GM21526 (cell line): Measurements from ENCODE around the gene PRR27.

ENCODE experiments used
- ATAC-seq: cut with Tn5 transposase; IDR thresholded peaks from one replicate; pipeline ENCODE4 v1.9.1; 2021; ENCODE audit warnings: moderate library complexity; ENCODE audit not compliant: unreplicated experiment, low FRiP score

The PRR27 gene

GRCh38 chr4:70153937-70154336, at the start of gene PRR27:
PRR27 (plus strand) TSS chr4:70154237; CDS start chr4:70154376, 139 bp downstream.
- ATAC-seq = no peak

DNA sequence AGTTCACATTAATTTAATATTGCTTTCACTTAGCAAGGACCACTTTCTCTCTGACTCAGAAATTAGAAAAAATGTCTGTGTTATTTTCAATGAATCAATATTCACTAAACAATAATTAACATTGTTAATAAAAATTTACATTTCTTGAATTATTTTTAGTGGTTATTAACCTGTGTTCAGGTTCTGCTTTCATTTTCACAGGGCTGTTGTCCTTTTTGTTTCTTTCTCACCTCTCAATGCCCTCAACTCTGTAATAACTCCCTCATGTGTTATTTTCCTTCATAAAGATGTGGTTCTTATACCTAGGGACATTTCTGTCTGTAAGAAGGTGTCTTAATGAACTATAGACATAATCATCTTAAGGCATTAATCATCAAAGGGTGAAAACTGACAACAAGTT, 43.1 kb upstream of the PRR27 start:
- no peak for ATAC-seq

- ATAC-seq = no peak
These were observed 40.4 kb upstream of the PRR27 start for GRCh38 chr4:70113656-70114055.

GRCh38 chr4:70114096-70114495, 39.9 kb upstream of the PRR27 start:
- ATAC-seq = no peak

- ATAC-seq = no peak
These were observed 33.7 kb upstream of the PRR27 start for GRCh38 chr4:70120323-70120722.

DNA sequence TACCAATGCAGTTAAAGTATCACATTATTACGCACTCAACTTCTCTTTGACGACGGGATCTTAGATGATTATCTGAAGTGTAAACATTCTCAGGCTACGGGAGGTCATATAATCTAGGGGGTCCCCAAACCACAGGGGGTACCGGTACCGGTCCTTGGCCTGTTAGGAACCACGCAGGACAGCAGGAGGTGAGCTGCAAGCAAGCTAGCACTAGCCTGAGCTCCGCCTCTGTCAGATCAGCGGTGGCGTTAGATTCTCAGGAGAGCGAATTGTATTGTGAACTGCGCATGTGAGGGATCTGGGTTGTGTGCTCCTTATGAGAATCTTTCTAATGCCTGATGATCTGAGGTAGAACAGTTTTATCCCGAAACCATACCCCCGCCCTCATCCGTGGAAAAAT, 20.6 kb upstream of the PRR27 start:
- no peak for ATAC-seq

DNA sequence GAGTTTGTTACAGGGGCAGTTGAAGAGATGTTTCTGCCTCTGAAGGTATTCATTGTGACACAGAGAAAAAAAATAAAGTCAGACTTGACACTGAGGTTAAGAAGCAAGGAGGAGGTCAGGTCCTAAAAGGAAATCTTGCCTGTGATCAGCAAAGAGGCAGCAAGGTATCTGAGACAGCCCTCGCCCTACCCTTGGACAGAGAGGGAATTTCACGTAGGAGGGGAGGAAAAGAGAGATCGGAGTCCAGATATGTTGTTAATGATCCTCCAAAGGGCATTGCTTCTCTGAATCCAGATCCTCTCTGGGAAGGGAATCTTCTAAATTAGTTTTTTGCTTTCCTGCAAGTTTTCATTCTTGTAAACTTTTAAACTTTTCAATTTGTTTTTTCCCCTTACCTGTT, 15.3 kb upstream of the PRR27 start:
- ATAC-seq = no peak

GRCh38 chr4:70151271-70151670, 2.8 kb upstream of the PRR27 start:
- no peak for ATAC-seq

- no peak for ATAC-seq
These were observed 1.9 kb upstream of the PRR27 start for GRCh38 chr4:70152088-70152487.

GRCh38 chr4:70158576-70158975, 4.5 kb downstream of the PRR27 start:
- ATAC-seq = no peak

- no peak for ATAC-seq
These were observed 23.1 kb downstream of the PRR27 start for GRCh38 chr4:70177090-70177489.

DNA sequence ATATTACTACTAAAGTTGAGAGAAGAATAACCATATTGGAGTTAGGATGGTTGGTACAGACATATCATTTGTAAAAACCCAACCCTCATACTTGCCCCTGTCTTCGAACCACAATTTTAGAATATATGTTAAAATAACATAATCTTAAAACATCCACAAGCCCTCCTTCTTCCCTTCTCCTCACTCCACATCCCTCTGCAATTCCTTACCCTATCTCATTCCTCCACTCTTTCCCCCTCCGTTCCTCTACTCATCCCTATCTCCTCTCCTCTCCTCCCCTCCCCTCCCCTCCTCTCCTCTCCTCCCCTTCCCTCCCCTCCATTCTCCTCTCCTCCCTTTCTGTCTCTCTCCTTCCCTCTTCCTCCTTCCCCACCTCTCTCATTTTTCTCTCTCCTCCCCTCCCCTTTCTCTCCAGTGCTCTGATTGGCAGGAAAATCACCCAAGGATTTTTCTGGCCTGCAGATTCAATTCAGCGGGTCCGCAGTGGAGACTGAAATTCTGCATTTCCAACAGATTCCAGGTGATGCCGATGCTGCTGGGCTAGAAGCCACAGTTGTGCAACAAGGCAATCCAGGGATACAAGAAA, 24.1 kb downstream of the PRR27 start:
- no peak for ATAC-seq

DNA sequence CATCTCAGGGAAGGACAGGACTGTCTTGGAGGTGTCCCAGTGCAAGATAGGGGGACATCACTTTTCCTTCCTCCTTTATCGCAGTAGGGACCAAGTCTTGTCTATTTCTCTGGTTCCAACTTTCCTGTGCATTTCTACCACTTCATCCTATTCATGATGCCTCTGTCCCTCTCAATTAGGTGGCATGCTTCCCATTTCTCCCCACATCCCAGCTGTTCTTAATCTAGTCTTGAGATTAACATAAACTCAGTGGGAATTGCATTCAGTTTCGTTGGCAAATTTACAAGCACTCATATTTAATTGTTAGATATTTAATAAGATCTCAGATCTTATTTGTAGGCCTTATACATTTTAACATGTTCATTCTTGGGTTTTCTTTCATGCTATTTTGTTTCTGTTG, 25.8 kb downstream of the PRR27 start:
- no peak for ATAC-seq

GRCh38 chr4:70181864-70182263, 27.8 kb downstream of the PRR27 start:
- ATAC-seq = no peak

- no peak for ATAC-seq
These were observed 28.6 kb downstream of the PRR27 start for GRCh38 chr4:70182517-70183167.

DNA sequence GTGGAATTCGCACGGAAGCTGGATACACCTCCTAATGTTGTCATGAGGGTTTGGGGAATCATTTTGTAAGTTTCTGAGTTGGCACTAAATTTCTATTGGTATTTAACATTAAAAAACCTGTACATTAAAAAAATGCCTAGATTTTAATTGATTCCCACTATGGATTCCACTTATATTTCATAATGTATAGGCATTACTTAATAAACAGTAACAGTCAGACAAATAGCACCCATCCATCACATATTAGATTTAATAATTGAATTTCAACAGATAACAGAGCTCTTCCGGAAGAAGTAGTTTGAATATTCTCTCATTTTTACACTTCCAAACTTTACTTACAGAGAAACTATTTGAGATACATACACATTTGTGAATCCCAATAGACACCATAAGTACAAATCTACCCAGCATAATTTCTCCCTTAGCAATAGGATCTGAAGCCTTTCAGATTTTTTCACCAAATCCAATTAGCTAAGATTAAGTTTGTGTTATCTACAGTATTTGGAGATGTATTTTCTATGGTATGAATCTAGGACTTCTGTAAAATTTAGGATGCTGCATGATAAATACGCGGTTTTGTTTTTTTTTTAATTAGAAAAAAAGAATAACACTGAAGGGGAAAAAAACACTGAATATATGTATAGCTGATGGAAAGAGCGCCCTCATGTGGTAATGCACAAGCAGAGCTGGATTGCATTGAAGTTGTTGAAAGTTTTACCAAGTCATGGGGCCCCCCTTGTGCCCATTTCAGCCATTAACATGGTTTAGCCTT, 29.3 kb downstream of the PRR27 start:
- ATAC-seq = peak; percentile 76

GRCh38 chr4:70183940-70184246, 29.9 kb downstream of the PRR27 start:
- ATAC-seq = no peak

DNA sequence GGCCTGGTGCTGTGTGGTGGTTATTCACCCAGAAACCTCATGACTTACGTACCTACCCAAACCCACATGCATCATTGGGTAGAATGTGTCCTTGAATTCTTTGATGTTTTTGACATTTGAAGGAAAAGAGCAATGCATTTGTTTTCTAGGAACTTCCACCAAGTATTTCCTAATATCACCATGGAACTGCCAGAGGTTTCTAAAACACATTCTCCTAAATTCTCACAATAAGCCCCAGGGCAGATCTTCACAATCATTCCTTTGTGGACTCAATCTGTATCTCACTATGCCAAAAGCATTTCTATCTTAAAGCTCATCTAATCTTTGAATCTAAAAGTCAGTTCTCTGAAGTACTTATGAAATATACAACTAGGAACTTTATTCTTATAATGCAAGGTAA, 33.2 kb downstream of the PRR27 start:
- ATAC-seq = no peak

DNA sequence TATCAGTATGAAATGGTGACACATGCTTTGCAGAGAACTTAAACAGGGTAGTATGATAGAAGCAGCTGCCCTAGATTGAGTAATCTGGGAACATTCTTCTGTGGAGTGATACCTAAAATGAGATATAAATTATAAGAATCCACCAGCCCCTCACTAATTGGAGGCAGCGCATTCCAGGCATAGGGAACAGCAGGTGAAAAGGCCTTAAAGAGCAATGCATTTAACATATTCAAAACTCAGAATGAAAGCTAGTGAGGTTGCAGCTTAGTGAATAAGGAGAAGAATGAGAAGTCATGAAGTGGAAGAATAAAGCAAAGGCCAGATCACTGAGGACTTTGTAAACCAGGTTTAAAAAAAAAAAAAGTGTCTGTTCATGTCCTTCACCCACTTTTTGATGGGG, 36.5 kb downstream of the PRR27 start:
- ATAC-seq = no peak

- no peak for ATAC-seq
These were observed 37.6 kb downstream of the PRR27 start for GRCh38 chr4:70191647-70192046.

GRCh38 chr4:70192895-70193294, 38.9 kb downstream of the PRR27 start:
- no peak for ATAC-seq

- ATAC-seq = no peak
These were observed 41.4 kb downstream of the PRR27 start, which contains the start of gene ODAM for GRCh38 chr4:70195425-70195824. ODAM (plus strand) TSS chr4:70195725; CDS start chr4:70196544, 819 bp downstream.
